ENCODE results near the gene MCC. TPM values are rescaled to one million over a fixed set of nuclear protein-coding genes. Genes with fewer than 3 reads are reported as not detected.

Gene MCC
- total RNA-seq, 4 donors from 2014 or later, result 6.8 to 11.9 (median 9.0) TPM

- peaks cover 7 to 26% of the 10 kb centered on the region in 2 donors for H3K4me1 ChIP-seq
- in situ Hi-C loops (cut with MboI; ENCODE audit: low sequenced_read_pairs in 4 of 4) (no loop called here), intact Hi-C loops (cut with DNase I; ENCODE audit: low total_unique reads) (no loop called here)
- H3K36me3 ChIP-seq, result no peaks in the 10 kb centered on the region
- ATAC-seq (no peak), DNase-seq (no peak)
- TF ChIP-seq CTCF (IDR thresholded peaks at IDR 0.05 in 4 of 5, conservative IDR thresholded peaks at IDR 0.05 in 1 of 5), result no peak
- TF ChIP-seq POLR2A (IDR thresholded peaks at IDR 0.05), result no peak
- H3K9me3 ChIP-seq, result no peaks in the 10 kb centered on the region
- no peaks in the 10 kb centered on the region for H3K27me3 ChIP-seq
- no peak overlapping the region for H3K27ac ChIP-seq
- no peak overlapping the region for H3K4me3 ChIP-seq
These were observed 402.3 kb downstream of the MCC start for GRCh38 chr5:113085880-113086409.

- ATAC-seq, result no peak
- in situ Hi-C loops (cut with MboI; ENCODE audit: low sequenced_read_pairs in 4 of 4) (no loop called here), intact Hi-C loops (cut with DNase I; ENCODE audit: low total_unique reads) (no loop called here)
- H3K36me3 ChIP-seq, result no peaks in the 10 kb centered on the region
- H3K4me3 ChIP-seq, result no peak overlapping the region
- H3K27ac ChIP-seq, result no peak overlapping the region
- peaks cover 0 to 21% of the 10 kb centered on the region in 2 donors for H3K4me1 ChIP-seq
- no peak for TF ChIP-seq CTCF (IDR thresholded peaks at IDR 0.05 in 4 of 5, conservative IDR thresholded peaks at IDR 0.05 in 1 of 5)
- TF ChIP-seq POLR2A (IDR thresholded peaks at IDR 0.05), result no peak
- DNase-seq, result no peak
- no peaks in the 10 kb centered on the region for H3K27me3 ChIP-seq
- no peaks in the 10 kb centered on the region for H3K9me3 ChIP-seq
These were observed 403.2 kb downstream of the MCC start for GRCh38 chr5:113085084-113085414.

- DNase-seq (no peak), ATAC-seq (no peak)
- peaks cover 0 to 16% of the 10 kb centered on the region in 2 donors for H3K4me1 ChIP-seq
- no peaks in the 10 kb centered on the region for H3K27me3 ChIP-seq
- TF ChIP-seq POLR2A (IDR thresholded peaks at IDR 0.05) (no peak), CTCF (IDR thresholded peaks at IDR 0.05 in 4 of 5, conservative IDR thresholded peaks at IDR 0.05 in 1 of 5) (no peak)
- H3K9me3 ChIP-seq, result no peaks in the 10 kb centered on the region
- H3K4me3 ChIP-seq, result no peak overlapping the region
- no peak overlapping the region for H3K27ac ChIP-seq
- no peaks in the 10 kb centered on the region for H3K36me3 ChIP-seq
- in situ Hi-C loops (cut with MboI; ENCODE audit: low sequenced_read_pairs in 4 of 4), result no loop called here
- intact Hi-C loops (cut with DNase I; ENCODE audit: low total_unique reads), result no loop called here
These were observed 403.7 kb downstream of the MCC start for GRCh38 chr5:113084402-113085083.

- intact Hi-C loops (cut with DNase I; ENCODE audit: low total_unique reads) (no loop called here), in situ Hi-C loops (cut with MboI; ENCODE audit: low sequenced_read_pairs in 4 of 4) (no loop called here)
- no peak for DNase-seq
- TF ChIP-seq CTCF (IDR thresholded peaks at IDR 0.05 in 4 of 5, conservative IDR thresholded peaks at IDR 0.05 in 1 of 5) (no peak), POLR2A (IDR thresholded peaks at IDR 0.05) (no peak)
- H3K27ac ChIP-seq, result no peak overlapping the region
- H3K9me3 ChIP-seq, result no peaks in the 10 kb centered on the region
- no peak for ATAC-seq
- H3K4me1 ChIP-seq, result peaks cover 0 to 15% of the 10 kb centered on the region in 2 donors
- H3K4me3 ChIP-seq, result no peak overlapping the region
- H3K27me3 ChIP-seq, result no peaks in the 10 kb centered on the region
- H3K36me3 ChIP-seq, result no peaks in the 10 kb centered on the region
These were observed 404.8 kb downstream of the MCC start for GRCh38 chr5:113083481-113083880.

GRCh38 chr5:113082547-113082905, 405.7 kb downstream of the MCC start:
- TF ChIP-seq POLR2A (IDR thresholded peaks at IDR 0.05) (no peak), CTCF (IDR thresholded peaks at IDR 0.05 in 4 of 5, conservative IDR thresholded peaks at IDR 0.05 in 1 of 5) (no peak)
- intact Hi-C loops (cut with DNase I; ENCODE audit: low total_unique reads) (no loop called here), in situ Hi-C loops (cut with MboI; ENCODE audit: low sequenced_read_pairs in 4 of 4) (no loop called here)
- Histone ChIP-seq H3K9me3 (no peaks in the 10 kb centered on the region), H3K36me3 (no peaks in the 10 kb centered on the region), H3K27me3 (no peaks in the 10 kb centered on the region), H3K27ac (no peak overlapping the region), H3K4me3 (no peak overlapping the region), H3K4me1 (peaks cover 0 to 8% of the 10 kb centered on the region in 2 donors)
- DNase-seq (no peak), ATAC-seq (no peak)
